ENCODE results near the gene CSF3. TPM values are rescaled to one million over a fixed set of nuclear protein-coding genes. Genes with fewer than 3 reads are reported as not detected.

The CSF3 gene
- total RNA-seq, 2 experiments from 2014 or later, result not detected

- H3K4me3 Mint-ChIP-seq, result no peak overlapping the region
- POLR2A ChIA-PET, result interaction anchor here (0.9 kb wide), 1 partner anchor 42 kb away, joined by 5 read pairs; the partner anchor contains the start of gene PSMD3
- ATAC-seq (ENCODE audit: low read depth) (no peak), DNase-seq (no peak)
- peaks cover 16% of the 10 kb centered on the region for H3K36me3 Mint-ChIP-seq
- no peaks in the 10 kb centered on the region for H3K9me3 Mint-ChIP-seq
- H3K4me1 Mint-ChIP-seq, result peaks cover 18% of the 10 kb centered on the region
- H3K27ac Mint-ChIP-seq, result no peak overlapping the region
- no peaks in the 10 kb centered on the region for H3K27me3 Mint-ChIP-seq
Measured at GRCh38 chr17:40022497-40022896, 7.3 kb downstream of the CSF3 start.

GRCh38 chr17:40022961-40023541, 7.8 kb downstream of the CSF3 start:
- H3K9me3 Mint-ChIP-seq, result no peaks in the 10 kb centered on the region
- DNase-seq, result no peak
- H3K4me3 Mint-ChIP-seq, result no peak overlapping the region
- H3K36me3 Mint-ChIP-seq, result peaks cover 16% of the 10 kb centered on the region
- H3K27me3 Mint-ChIP-seq, result no peaks in the 10 kb centered on the region
- H3K4me1 Mint-ChIP-seq, result peaks cover 18% of the 10 kb centered on the region
- ATAC-seq (ENCODE audit: low read depth), result no peak
- H3K27ac Mint-ChIP-seq, result no peak overlapping the region
- POLR2A ChIA-PET, result no interaction called here

- Mint-ChIP-seq H3K9me3 (no peaks in the 10 kb centered on the region), H3K27me3 (no peaks in the 10 kb centered on the region), H3K36me3 (peaks cover 20% of the 10 kb centered on the region), H3K4me3 (no peak overlapping the region), H3K4me1 (peaks cover 18% of the 10 kb centered on the region), H3K27ac (no peak overlapping the region)
- no peak for DNase-seq
- POLR2A ChIA-PET, result no interaction called here
- no peak for ATAC-seq (ENCODE audit: low read depth)
Measured at GRCh38 chr17:40023590-40024292, 8.5 kb downstream of the CSF3 start.

GRCh38 chr17:40024901-40025300, 9.7 kb downstream of the CSF3 start:
- H3K4me1 Mint-ChIP-seq, result peaks cover 18% of the 10 kb centered on the region
- ATAC-seq (ENCODE audit: low read depth) (no peak), DNase-seq (no peak)
- H3K9me3 Mint-ChIP-seq, result no peaks in the 10 kb centered on the region
- POLR2A ChIA-PET, result no interaction called here
- peaks cover 26% of the 10 kb centered on the region for H3K36me3 Mint-ChIP-seq
- H3K27me3 Mint-ChIP-seq, result no peaks in the 10 kb centered on the region
- H3K27ac Mint-ChIP-seq, result no peak overlapping the region
- no peak overlapping the region for H3K4me3 Mint-ChIP-seq

GRCh38 chr17:40025559-40025958, 10.3 kb downstream of the CSF3 start:
- ATAC-seq (ENCODE audit: low read depth), result no peak
- Mint-ChIP-seq H3K36me3 (peaks cover 26% of the 10 kb centered on the region), H3K9me3 (no peaks in the 10 kb centered on the region), H3K4me3 (peak overlapping the region; percentile 55), H3K27me3 (no peaks in the 10 kb centered on the region), H3K4me1 (peaks cover 18% of the 10 kb centered on the region), H3K27ac (peak overlapping the region; percentile 66)
- no peak for DNase-seq
- POLR2A ChIA-PET, result no interaction called here

GRCh38 chr17:40025991-40026815, 11.0 kb downstream of the CSF3 start:
- POLR2A ChIA-PET, result interaction anchor here (1.2 kb wide), 1 partner anchor 28 kb away, joined by 4 read pairs; the partner anchor contains the start of gene MED24
- no peaks in the 10 kb centered on the region for H3K9me3 Mint-ChIP-seq
- peak; percentile 68 for DNase-seq
- peak overlapping the region; percentile 66 for H3K27ac Mint-ChIP-seq
- H3K4me1 Mint-ChIP-seq, result peaks cover 18% of the 10 kb centered on the region
- H3K4me3 Mint-ChIP-seq, result peak overlapping the region; percentile 55
- peak; percentile 59 for ATAC-seq (ENCODE audit: low read depth)
- H3K27me3 Mint-ChIP-seq, result no peaks in the 10 kb centered on the region
- peaks cover 25% of the 10 kb centered on the region for H3K36me3 Mint-ChIP-seq

GRCh38 chr17:40026816-40027613, 11.8 kb downstream of the CSF3 start:
- peak; percentile 79 for DNase-seq
- Mint-ChIP-seq H3K4me1 (peaks cover 18% of the 10 kb centered on the region), H3K4me3 (no peak overlapping the region), H3K27me3 (no peaks in the 10 kb centered on the region), H3K9me3 (no peaks in the 10 kb centered on the region), H3K36me3 (peaks cover 25% of the 10 kb centered on the region), H3K27ac (no peak overlapping the region)
- ATAC-seq (ENCODE audit: low read depth), result peak; percentile 87
- POLR2A ChIA-PET, result interaction anchor here (1.2 kb wide), 1 partner anchor 27 kb away, joined by 4 read pairs; the partner anchor contains the start of gene MED24

DNA sequence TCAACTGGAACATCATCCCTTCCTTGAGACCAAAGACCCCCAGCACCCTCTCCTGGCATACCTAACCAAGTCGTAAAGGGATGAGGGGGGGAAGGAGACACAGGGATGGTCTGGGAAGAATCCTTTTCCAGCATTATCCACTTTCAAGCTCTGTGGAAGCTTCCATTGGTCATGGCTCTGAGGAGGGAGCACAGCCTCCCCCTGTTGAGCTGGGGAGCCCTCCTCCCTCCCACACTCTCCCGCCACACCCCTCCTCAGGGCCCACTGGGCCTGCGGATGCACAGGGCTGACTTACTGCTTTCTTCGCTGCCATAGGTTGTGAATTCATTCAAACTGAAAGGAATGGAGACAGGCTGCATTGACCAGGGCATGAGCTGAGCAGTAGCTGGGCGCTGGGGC, 12.4 kb downstream of the CSF3 start:
- Mint-ChIP-seq H3K9me3 (no peaks in the 10 kb centered on the region), H3K27me3 (no peaks in the 10 kb centered on the region), H3K4me1 (peaks cover 18% of the 10 kb centered on the region), H3K36me3 (peaks cover 25% of the 10 kb centered on the region), H3K4me3 (no peak overlapping the region), H3K27ac (peak overlapping the region; percentile 51)
- POLR2A ChIA-PET, result no interaction called here
- ATAC-seq (ENCODE audit: low read depth) (no peak), DNase-seq (no peak)

GRCh38 chr17:40028595-40028994, 13.4 kb downstream of the CSF3 start:
- DNase-seq, result no peak
- H3K27me3 Mint-ChIP-seq, result no peaks in the 10 kb centered on the region
- POLR2A ChIA-PET, result no interaction called here

GRCh38 chr17:40031706-40032105, 16.5 kb downstream of the CSF3 start:
- Mint-ChIP-seq H3K9me3 (no peaks in the 10 kb centered on the region), H3K27me3 (no peaks in the 10 kb centered on the region), H3K27ac (no peak overlapping the region), H3K4me3 (no peak overlapping the region), H3K36me3 (peaks cover 12% of the 10 kb centered on the region), H3K4me1 (peaks cover 1% of the 10 kb centered on the region)
- no peak for DNase-seq
- ATAC-seq (ENCODE audit: low read depth), result no peak
- POLR2A ChIA-PET, result no interaction called here

More at GRCh38 chr17:40028595-40028994, 13.4 kb downstream of the CSF3 start:
- H3K9me3 Mint-ChIP-seq, result no peaks in the 10 kb centered on the region
- H3K4me1 Mint-ChIP-seq, result peaks cover 18% of the 10 kb centered on the region
- H3K36me3 Mint-ChIP-seq, result peaks cover 25% of the 10 kb centered on the region
- no peak overlapping the region for H3K4me3 Mint-ChIP-seq
- ATAC-seq (ENCODE audit: low read depth), result no peak
- no peak overlapping the region for H3K27ac Mint-ChIP-seq

GRCh38 chr17:40032322-40033320, 17.4 kb downstream of the CSF3 start:
- POLR2A ChIA-PET, result no interaction called here
- no peaks in the 10 kb centered on the region for H3K9me3 Mint-ChIP-seq
- no peak overlapping the region for H3K4me3 Mint-ChIP-seq
- no peak for ATAC-seq (ENCODE audit: low read depth)
- no peaks in the 10 kb centered on the region for H3K4me1 Mint-ChIP-seq
- H3K36me3 Mint-ChIP-seq, result peaks cover 12% of the 10 kb centered on the region
- DNase-seq, result no peak
- no peaks in the 10 kb centered on the region for H3K27me3 Mint-ChIP-seq
- no peak overlapping the region for H3K27ac Mint-ChIP-seq

DNA sequence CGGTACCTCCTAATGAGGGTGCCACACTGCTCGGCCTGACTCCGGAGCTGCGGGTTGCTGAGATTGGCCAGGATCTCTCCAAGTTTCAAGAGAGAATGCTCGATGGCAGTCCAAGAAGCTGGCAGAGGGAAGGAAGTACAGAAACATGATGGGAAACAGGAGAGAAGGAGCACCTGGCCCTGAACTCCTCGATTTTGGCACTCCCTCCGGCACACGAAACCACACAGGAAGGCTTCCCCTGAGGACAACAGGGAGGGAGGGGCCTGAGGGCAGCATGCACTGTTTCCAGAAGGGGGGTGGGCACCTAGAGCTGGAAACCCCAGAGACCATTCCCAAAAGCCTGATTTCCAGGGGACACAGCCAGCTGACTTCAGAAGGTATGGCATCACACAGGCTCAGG, 18.1 kb downstream of the CSF3 start:
- H3K36me3 Mint-ChIP-seq, result peaks cover 11% of the 10 kb centered on the region
- no peaks in the 10 kb centered on the region for H3K27me3 Mint-ChIP-seq
- no peaks in the 10 kb centered on the region for H3K4me1 Mint-ChIP-seq
- no peak overlapping the region for H3K4me3 Mint-ChIP-seq
- no peak for ATAC-seq (ENCODE audit: low read depth)
- no peaks in the 10 kb centered on the region for H3K9me3 Mint-ChIP-seq
- POLR2A ChIA-PET, result no interaction called here
- no peak overlapping the region for H3K27ac Mint-ChIP-seq
- no peak for DNase-seq
